GM10266 (cell line): ENCODE measurements around the gene SOAT2.
"Not testable (repeated sequence)": the region's sequence is repeated elsewhere in the genome, so short reads cannot be mapped to it uniquely, and the experiment has no call there.

Source experiments
- DNase-seq: peaks from one replicate; pipeline ENCODE4 v3.0.0; 2012; ENCODE audit errors: extremely low spot score
- TF ChIP-seq, protein P1 (sequence below): IDR thresholded peaks from 2 replicates; pipeline ENCODE4 v1.5.1; 2012; ENCODE audit warnings: mild to moderate bottlenecking, low read depth; ENCODE audit not compliant: control insufficient read depth, insufficient read depth; ENCODE audit errors: missing control alignments

SOAT2 gene

GRCh38 chr12:53091756-53092155 is 11.5 kb upstream of the SOAT2 start:
- TF ChIP-seq, protein P1, sequence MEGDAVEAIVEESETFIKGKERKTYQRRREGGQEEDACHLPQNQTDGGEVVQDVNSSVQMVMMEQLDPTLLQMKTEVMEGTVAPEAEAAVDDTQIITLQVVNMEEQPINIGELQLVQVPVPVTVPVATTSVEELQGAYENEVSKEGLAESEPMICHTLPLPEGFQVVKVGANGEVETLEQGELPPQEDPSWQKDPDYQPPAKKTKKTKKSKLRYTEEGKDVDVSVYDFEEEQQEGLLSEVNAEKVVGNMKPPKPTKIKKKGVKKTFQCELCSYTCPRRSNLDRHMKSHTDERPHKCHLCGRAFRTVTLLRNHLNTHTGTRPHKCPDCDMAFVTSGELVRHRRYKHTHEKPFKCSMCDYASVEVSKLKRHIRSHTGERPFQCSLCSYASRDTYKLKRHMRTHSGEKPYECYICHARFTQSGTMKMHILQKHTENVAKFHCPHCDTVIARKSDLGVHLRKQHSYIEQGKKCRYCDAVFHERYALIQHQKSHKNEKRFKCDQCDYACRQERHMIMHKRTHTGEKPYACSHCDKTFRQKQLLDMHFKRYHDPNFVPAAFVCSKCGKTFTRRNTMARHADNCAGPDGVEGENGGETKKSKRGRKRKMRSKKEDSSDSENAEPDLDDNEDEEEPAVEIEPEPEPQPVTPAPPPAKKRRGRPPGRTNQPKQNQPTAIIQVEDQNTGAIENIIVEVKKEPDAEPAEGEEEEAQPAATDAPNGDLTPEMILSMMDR = no peak
- no peak for DNase-seq

DNA sequence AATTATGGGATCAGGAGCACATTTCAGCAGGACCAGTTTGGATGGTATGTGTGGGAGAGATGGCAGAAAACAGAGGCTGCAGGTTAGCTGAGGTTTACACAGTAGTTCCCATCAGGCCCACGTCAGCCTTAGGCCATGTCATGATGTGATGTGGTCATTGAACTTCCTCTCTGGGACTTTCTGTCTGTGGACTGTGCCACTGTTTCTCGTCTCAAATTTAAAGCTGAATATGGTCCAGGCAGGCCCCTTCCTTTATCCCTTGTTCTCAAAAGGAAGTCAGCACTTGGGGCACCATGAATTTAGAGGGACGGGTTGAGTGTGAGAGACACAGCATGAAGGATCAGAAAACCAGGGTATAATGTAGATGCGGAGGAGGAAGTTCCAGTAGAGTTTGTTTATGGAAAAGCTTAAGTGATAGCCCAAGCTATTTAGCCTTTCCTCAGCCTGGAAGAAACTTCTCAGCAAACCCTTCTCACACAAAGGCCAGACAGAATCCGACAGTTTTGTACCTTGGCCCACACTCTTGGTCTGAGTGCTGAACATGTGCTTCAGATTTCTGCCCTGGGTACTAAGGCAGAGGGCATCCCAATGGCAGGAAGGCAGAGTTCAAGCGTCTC is 9.4 kb upstream of the SOAT2 start:
- TF ChIP-seq, protein P1 = no peak
- no peak for DNase-seq

DNA sequence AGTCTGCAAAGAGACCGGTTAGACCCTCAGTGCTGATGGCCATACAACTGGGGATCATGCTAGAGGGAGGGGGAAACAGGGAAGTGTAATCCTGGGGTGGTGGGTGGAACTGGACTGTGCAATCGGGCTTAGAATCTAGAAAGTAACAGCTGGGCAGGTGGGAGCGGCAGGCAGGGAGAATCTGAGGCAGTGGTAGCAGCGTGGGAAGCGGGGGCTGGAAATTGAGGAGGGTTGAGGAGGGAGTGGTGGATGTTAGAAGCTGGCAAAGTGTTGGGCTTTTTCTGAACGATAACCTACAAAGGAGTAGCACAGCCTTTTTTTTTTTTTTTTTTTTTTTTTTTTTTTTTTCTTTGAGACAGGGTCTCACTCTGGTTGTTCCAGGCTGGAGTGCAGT is 8.9 kb upstream of the SOAT2 start:
- no peak for DNase-seq
- TF ChIP-seq, protein P1 = no peak

- not testable (repeated sequence) for DNase-seq
These were observed 8.3 kb upstream of the SOAT2 start for GRCh38 chr12:53094796-53095595.

GRCh38 chr12:53095596-53095895 is 7.7 kb upstream of the SOAT2 start:
- DNase-seq = not testable (repeated sequence)

- no peak for DNase-seq
- TF ChIP-seq, protein P1 = no peak
These were observed 7.1 kb upstream of the SOAT2 start for GRCh38 chr12:53096089-53096741.

DNA sequence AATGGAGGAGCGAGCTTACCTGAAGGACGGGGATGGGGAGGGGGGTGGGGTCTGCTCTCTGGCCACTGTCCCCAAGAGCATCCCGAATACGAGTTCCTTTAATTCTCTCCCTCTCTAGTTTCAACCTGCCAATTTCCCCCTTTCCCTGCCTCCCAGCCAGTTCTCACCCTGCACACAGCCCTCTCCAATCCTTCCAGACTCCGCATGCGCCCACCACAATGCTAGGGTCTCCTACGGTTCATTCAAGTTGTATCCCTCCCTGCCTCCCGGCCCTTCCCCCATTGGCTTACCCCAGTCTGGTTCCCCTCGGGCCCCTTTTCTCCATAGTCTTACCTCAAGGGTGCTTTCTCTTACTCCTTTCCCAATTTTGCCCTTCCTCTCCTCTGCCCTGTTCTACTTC is 6.5 kb upstream of the SOAT2 start:
- DNase-seq = no peak
- TF ChIP-seq, protein P1 = no peak

- TF ChIP-seq, protein P1 = no peak
- DNase-seq = no peak
These were observed 6.1 kb upstream of the SOAT2 start for GRCh38 chr12:53097207-53097563.
